Stimulated activated CD4-positive, alpha-beta T cell treated with anti-CD3 and anti-CD28 coated beads, Interleukin-1b, Interleukin-23, amount 100 ng/mL, for 1 hour (primary cell): ENCODE data around the gene LRRC17.
"Not testable (repeated sequence)": the region's sequence is repeated elsewhere in the genome, so short reads cannot be mapped to it uniquely, and the experiment has no call there.

Experiments used
- DNase-seq, 2 donors: peaks; one replicate each; pipeline ENCODE4 v3.0.0-alpha.2; 2020; ENCODE audit warnings: low read depth in 2 of 2

Gene LRRC17

GRCh38 chr7:102897856-102898531, 14.8 kb upstream of the LRRC17 start:
- no peak for DNase-seq

GRCh38 chr7:102898532-102898859, 14.3 kb upstream of the LRRC17 start:
- DNase-seq, result no peak

- not testable (repeated sequence) for DNase-seq
Observed at GRCh38 chr7:102902052-102902451, 10.7 kb upstream of the LRRC17 start.

GRCh38 chr7:102903576-102903975, 9.2 kb upstream of the LRRC17 start:
- DNase-seq, result not testable (repeated sequence)

- no peak for DNase-seq
Observed at GRCh38 chr7:102908676-102909075, 4.1 kb upstream of the LRRC17 start.

GRCh38 chr7:102913826-102914225, 1.0 kb downstream of the LRRC17 start:
- DNase-seq, result no peak

- DNase-seq, result no peak
Observed at GRCh38 chr7:102914585-102914984, 1.8 kb downstream of the LRRC17 start.

GRCh38 chr7:102916426-102916825, 3.6 kb downstream of the LRRC17 start:
- no peak for DNase-seq

- no peak for DNase-seq
Observed at GRCh38 chr7:102916881-102917280, 4.1 kb downstream of the LRRC17 start.

- no peak for DNase-seq
Observed at GRCh38 chr7:102917436-102918353, 4.9 kb downstream of the LRRC17 start.

GRCh38 chr7:102918845-102919244, 6.0 kb downstream of the LRRC17 start:
- DNase-seq, result no peak

- no peak for DNase-seq
Observed at GRCh38 chr7:102925976-102926782, 13.4 kb downstream of the LRRC17 start.

- DNase-seq, result no peak
Observed at GRCh38 chr7:102926783-102927140, 14.0 kb downstream of the LRRC17 start.

- no peak for DNase-seq
Observed at GRCh38 chr7:102927312-102927933, 14.6 kb downstream of the LRRC17 start.

GRCh38 chr7:102931757-102932156, 19.0 kb downstream of the LRRC17 start:
- no peak for DNase-seq

- no peak for DNase-seq
Observed at GRCh38 chr7:102933763-102934162, 21.0 kb downstream of the LRRC17 start.

- no peak for DNase-seq
Observed at GRCh38 chr7:102934239-102934638, 21.4 kb downstream of the LRRC17 start.

GRCh38 chr7:102934701-102935100, 21.9 kb downstream of the LRRC17 start:
- no peak for DNase-seq

GRCh38 chr7:102935450-102936115, 22.8 kb downstream of the LRRC17 start:
- no peak for DNase-seq

- DNase-seq, result no peak
Observed at GRCh38 chr7:102938679-102939078, 25.9 kb downstream of the LRRC17 start.

GRCh38 chr7:102942181-102942866, 29.5 kb downstream of the LRRC17 start:
- DNase-seq, result no peak
